GM13976 (cell line): ENCODE data around the gene RAB5A.
"Not testable (repeated sequence)": the region's sequence is repeated elsewhere in the genome, so short reads cannot be mapped to it uniquely, and the experiment has no call there.

Experiments
- DNase-seq: peaks from one replicate; pipeline ENCODE4 v3.0.0; 2012; ENCODE audit warnings: low spot score
- CTCF ChIP-seq: IDR thresholded peaks from 2 replicates; pipeline ENCODE4 v1.5.1; 2012; ENCODE audit warnings: borderline replicate concordance, mild to moderate bottlenecking; ENCODE audit not compliant: insufficient read depth; ENCODE audit errors: extremely low read depth, missing control alignments, control extremely low read depth
- in situ Hi-C: fragments of 300-500 bp; cut with MboI; formaldehyde crosslinking; loops from one replicate; pipeline ENCODE4 v1.12.0; 2022; ENCODE audit warnings: low sequenced_read_pairs, mixed read lengths, inconsistent platforms; ENCODE audit not compliant: unreplicated experiment

Gene RAB5A

GRCh38 chr3:19960696-19961095, 13.8 kb downstream of the RAB5A start:
- DNase-seq = no peak
- TF ChIP-seq CTCF = no peak
- in situ Hi-C loops = no loop called here

- in situ Hi-C loops = no loop called here
Measured at GRCh38 chr3:19961960-19962359, 15.1 kb downstream of the RAB5A start.

GRCh38 chr3:19967208-19967607, 20.3 kb downstream of the RAB5A start:
- no peak for DNase-seq
- no peak for TF ChIP-seq CTCF
- in situ Hi-C loops = no loop called here

More at GRCh38 chr3:19961960-19962359, 15.1 kb downstream of the RAB5A start:
- no peak for DNase-seq
- TF ChIP-seq CTCF = no peak

- TF ChIP-seq CTCF = no peak
- in situ Hi-C loops = no loop called here
- DNase-seq = no peak
Measured at GRCh38 chr3:19967812-19968211, 20.9 kb downstream of the RAB5A start.

GRCh38 chr3:19970327-19970726, 23.4 kb downstream of the RAB5A start:
- DNase-seq = no peak
- in situ Hi-C loops = no loop called here
- TF ChIP-seq CTCF = no peak

- in situ Hi-C loops = no loop called here
Measured at GRCh38 chr3:19972054-19972453, 25.2 kb downstream of the RAB5A start.

GRCh38 chr3:19988904-19989303, 42.0 kb downstream of the RAB5A start:
- in situ Hi-C loops, DNase-seq: not testable (repeated sequence)

More at GRCh38 chr3:19972054-19972453, 25.2 kb downstream of the RAB5A start:
- no peak for TF ChIP-seq CTCF
- no peak for DNase-seq
